Ovary (tissue), 9 donors: ENCODE data around the gene SLC2A6. TPM values are rescaled to one million over a fixed set of nuclear protein-coding genes. Genes with fewer than 3 reads are reported as not detected.

Experiments used
- DNase-seq, 5 donors: peaks; one replicate each; pipeline ENCODE4 v3.0.0-alpha.2; 2019 to 2020
- H3K27ac ChIP-seq, 2 donors: fragments of 200-600 bp; one replicate each; pipeline versions ENCODE4 v1.5.1 to v1.8.0; 2019 to 2022
- H3K27me3 ChIP-seq: fragments of 200-600 bp; one replicate; pipeline ENCODE4 v1.8.0; 2022
- H3K36me3 ChIP-seq: fragments of 200-600 bp; sonication (generic); one replicate; pipeline ENCODE4 v1.5.1; 2019
- H3K4me1 ChIP-seq: one replicate; pipeline ENCODE4 v1.8.1; 2013; ENCODE audit warnings: mild to moderate bottlenecking, moderate library complexity; ENCODE audit not compliant: insufficient read depth
- H3K4me3 ChIP-seq: fragments of 200-600 bp; sonication (generic); one replicate; pipeline ENCODE4 v1.5.1; 2017
- H3K9me3 ChIP-seq, 2 donors: fragments of 200-600 bp in 1 of 2; sonication (generic) in 1 of 2; one replicate each; pipeline versions ENCODE4 v1.5.1 to v1.8.1; 2013 to 2019; ENCODE audit warnings: mild to moderate bottlenecking in 1 of 2, moderate library complexity in 1 of 2
- CTCF ChIP-seq, 3 donors: fragments of 450-650 bp in 2 of 3; fragments of 200-600 bp in 1 of 3; IDR thresholded peaks; one replicate each; pipeline versions ENCODE4 v1.5.1 to v1.8.0; 2016 to 2022; ENCODE audit warnings: antibody characterized with exemption in 3 of 3, mild to moderate bottlenecking in 1 of 3
- EP300 ChIP-seq: sonication (generic); formaldehyde crosslinking; IDR thresholded peaks from one replicate; pipeline ENCODE4 v1.6.1; 2017; ENCODE audit warnings: antibody characterized with exemption
- POLR2A ChIP-seq: fragments of 450-650 bp; IDR thresholded peaks from one replicate; pipeline ENCODE4 v1.6.1; 2017; ENCODE audit warnings: antibody characterized with exemption, mild to moderate bottlenecking, moderate library complexity
- WGBS, 3 donors: extraction: QIAGEN DNeasy Blood & Tissue Kit in 1 of 3; methylation state at CpG; one replicate each; pipeline versions ENCODE4 v1.1.5 to v1.1.7; 2013 to 2017; 5-methylcytosine and 5-hydroxymethylcytosine counted together
- intact Hi-C, 4 donors: fragments of 100-400 bp; cut with DNase I; formaldehyde crosslinking; loops; one replicate each; pipeline versions ENCODE4 v1.11.0 to v1.15.1; 2022 to 2023
- polyA plus RNA-seq, 2 donors: library from polyadenylated mRNA; stranded (reverse); fragments of 200-250 nt in 1 of 2; fragments of 350-450 nt in 1 of 2; fragmentation: Illumina TruSeq in 1 of 2; extraction: RNeasy Lipid Tissue Mini Kit (QIAGEN cat#74804) in 1 of 2; gene quantifications; one replicate each; pipeline ENCODE4 v1.2.3, GENCODE V29; 2013 to 2014
- total RNA-seq, 7 donors: library from RNA; depleted of rRNA in 2 of 7; stranded (reverse); fragments of >200 nt in 2 of 7; fragmentation: NEBNext Ultra II Directional in 3 of 7; extraction: Animal tissue kit (Norgen Biotek cat#: 25700) in 3 of 7; gene quantifications; one replicate each; pipeline versions ENCODE4 v1.1.0 to v1.2.4, GENCODE V29; 2016 to 2023
- donor health status: DM: no; HTN: no; CAD: no; lungs with moderate emphysema.
- donor health status: DM: no; HTN: no; CAD: no.
- donor health status: Bipolar disorder and iron deficiency.
- donor health status: DM: yes; HTN: yes; CAD: no.
- donor health status: DM: no; HTN: no; CAD: no.
- donor health status: DM: yes; HTN: yes; CAD: no.

The SLC2A6 gene
- total and polyA plus RNA-seq, 9 donors: 0.37 to 7.4 (median 0.94) TPM

GRCh38 chr9:133513214-133514100 is 34.6 kb upstream of the SLC2A6 start:
- WGBS, 3 donors: 71 to 74% (median 72%) methylated on average over 25 to 28 of the region's 28 CpGs
- intact Hi-C loops: loop anchor here in 1 of 4 donors (10.0 kb wide), 1 partner anchor 201 kb away; no protein-coding TSS in a partner anchor
- Histone ChIP-seq H3K27ac (no peak overlapping the region), H3K4me3 (no peak overlapping the region), H3K4me1 (peaks cover 19% of the 10 kb centered on the region), H3K27me3 (no peaks in the 10 kb centered on the region), H3K9me3 (no peaks in the 10 kb centered on the region), H3K36me3 (no peaks in the 10 kb centered on the region)
- DNase-seq: peak in 1 of 5 donors; percentile 60
- no peak for TF ChIP-seq EP300
- no peak for TF ChIP-seq POLR2A
- no peak for TF ChIP-seq CTCF (IDR thresholded peaks at IDR 0.05)

GRCh38 chr9:133512253-133513213 is 33.6 kb upstream of the SLC2A6 start:
- no peaks in the 10 kb centered on the region for H3K27me3 ChIP-seq
- TF ChIP-seq CTCF (IDR thresholded peaks at IDR 0.05) (no peak), POLR2A (no peak), EP300 (no peak)
- H3K9me3 ChIP-seq: no peaks in the 10 kb centered on the region
- intact Hi-C loops: loop anchor here in 1 of 4 donors (10.0 kb wide), 1 partner anchor 202 kb away; no protein-coding TSS in a partner anchor
- no peaks in the 10 kb centered on the region for H3K36me3 ChIP-seq
- H3K4me3 ChIP-seq: no peak overlapping the region
- H3K4me1 ChIP-seq: peaks cover 19% of the 10 kb centered on the region
- no peak overlapping the region for H3K27ac ChIP-seq
- DNase-seq: peak in 1 of 5 donors; percentile 34
- WGBS, 3 donors: 87 to 92% (median 90%) methylated on average over 19 of the region's 19 CpGs

GRCh38 chr9:133511607-133512006 is 32.7 kb upstream of the SLC2A6 start:
- no peak for TF ChIP-seq EP300
- no peak for TF ChIP-seq POLR2A
- no peak for TF ChIP-seq CTCF (IDR thresholded peaks at IDR 0.05)
- intact Hi-C loops: loop anchor here in 1 of 4 donors (10.0 kb wide), 1 partner anchor 203 kb away; no protein-coding TSS in a partner anchor
- 82 to 92% (median 85%) methylated on average over 10 of the region's 10 CpGs for WGBS, 3 donors

GRCh38 chr9:133510926-133511505 is 32.1 kb upstream of the SLC2A6 start:
- Histone ChIP-seq H3K36me3 (no peaks in the 10 kb centered on the region), H3K9me3 (no peaks in the 10 kb centered on the region), H3K27me3 (no peaks in the 10 kb centered on the region), H3K4me3 (no peak overlapping the region), H3K27ac (no peak overlapping the region), H3K4me1 (peaks cover 28% of the 10 kb centered on the region)
- WGBS, 3 donors: 87 to 89% (median 87%) methylated on average over 26 to 27 of the region's 27 CpGs
- DNase-seq: peak in 1 of 5 donors; percentile 24
- intact Hi-C loops: loop anchor here in 1 of 4 donors (10.0 kb wide), 1 partner anchor 204 kb away; no protein-coding TSS in a partner anchor
- TF ChIP-seq EP300 (no peak), CTCF (IDR thresholded peaks at IDR 0.05) (no peak), POLR2A (no peak)

More at GRCh38 chr9:133511607-133512006, 32.7 kb upstream of the SLC2A6 start:
- no peak overlapping the region for H3K4me3 ChIP-seq
- no peak for DNase-seq
- H3K27me3 ChIP-seq: no peaks in the 10 kb centered on the region
- H3K27ac ChIP-seq: no peak overlapping the region
- peaks cover 23% of the 10 kb centered on the region for H3K4me1 ChIP-seq
- H3K9me3 ChIP-seq: no peaks in the 10 kb centered on the region
- H3K36me3 ChIP-seq: no peaks in the 10 kb centered on the region
